ENCODE results near the gene CCS.
"Not testable (repeated sequence)": the region's sequence is repeated elsewhere in the genome, so short reads cannot be mapped to it uniquely, and the experiment has no call there.

CCS gene

GRCh38 chr11:66593303-66593635 is 284 bp downstream of the CCS start:
- no peak for DNase-seq

GRCh38 chr11:66593650-66594049 is 665 bp downstream of the CCS start:
- DNase-seq = no peak

GRCh38 chr11:66595245-66595904 is 2.4 kb downstream of the CCS start:
- no peak for DNase-seq

GRCh38 chr11:66598993-66599392 is 6.0 kb downstream of the CCS start:
- DNase-seq = no peak

- DNase-seq = no peak
These were observed 7.2 kb downstream of the CCS start for GRCh38 chr11:66600219-66600618.

- DNase-seq = no peak
These were observed 7.7 kb downstream of the CCS start for GRCh38 chr11:66600631-66601233.

GRCh38 chr11:66603072-66603471 is 10.1 kb downstream of the CCS start:
- DNase-seq = no peak

- no peak for DNase-seq
These were observed 11.2 kb downstream of the CCS start for GRCh38 chr11:66604155-66604554.

GRCh38 chr11:66606608-66607007 is 13.6 kb downstream of the CCS start:
- not testable (repeated sequence) for DNase-seq

- DNase-seq = no peak
These were observed 14.3 kb downstream of the CCS start for GRCh38 chr11:66607126-66607834.

GRCh38 chr11:66609721-66610617 is 17.0 kb downstream of the CCS start:
- no peak for DNase-seq

GRCh38 chr11:66612458-66612857 is 19.5 kb downstream of the CCS start:
- no peak for DNase-seq

- DNase-seq = no peak
These were observed 21.1 kb downstream of the CCS start for GRCh38 chr11:66614073-66614472.

- peak; percentile 95 to 97 for DNase-seq
These were observed 23.6 kb downstream of the CCS start, which contains the start of gene RBM14 for GRCh38 chr11:66616379-66617154. Gene RBM14, plus strand, starts transcription at chr11:66616630. Its CDS starts 91 bp downstream, at chr11:66616721.

- DNase-seq = no peak
These were observed 24.3 kb downstream of the CCS start for GRCh38 chr11:66617155-66617834.

GRCh38 chr11:66619080-66619554 is 26.1 kb downstream of the CCS start:
- DNase-seq = no peak

- no peak for DNase-seq
These were observed 31.5 kb downstream of the CCS start for GRCh38 chr11:66624450-66624849.

GRCh38 chr11:66625041-66625751 is 32.2 kb downstream of the CCS start:
- DNase-seq = no peak

- no peak for DNase-seq
These were observed 32.8 kb downstream of the CCS start for GRCh38 chr11:66625752-66626149.

- DNase-seq = no peak
These were observed 33.4 kb downstream of the CCS start for GRCh38 chr11:66626382-66626781.

- DNase-seq = no peak
These were observed 33.9 kb downstream of the CCS start for GRCh38 chr11:66626926-66627325.
